DMS79 (cell line): ENCODE data around the gene S100G.
"Not testable (repeated sequence)": the region's sequence is repeated elsewhere in the genome, so short reads cannot be mapped to it uniquely, and the experiment has no call there.

Experiments used
- DNase-seq: peaks from one replicate; lab custom pipeline; 2025; lab: John Stamatoyannopoulos, UW

S100G gene, protein sequence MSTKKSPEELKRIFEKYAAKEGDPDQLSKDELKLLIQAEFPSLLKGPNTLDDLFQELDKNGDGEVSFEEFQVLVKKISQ

DNA sequence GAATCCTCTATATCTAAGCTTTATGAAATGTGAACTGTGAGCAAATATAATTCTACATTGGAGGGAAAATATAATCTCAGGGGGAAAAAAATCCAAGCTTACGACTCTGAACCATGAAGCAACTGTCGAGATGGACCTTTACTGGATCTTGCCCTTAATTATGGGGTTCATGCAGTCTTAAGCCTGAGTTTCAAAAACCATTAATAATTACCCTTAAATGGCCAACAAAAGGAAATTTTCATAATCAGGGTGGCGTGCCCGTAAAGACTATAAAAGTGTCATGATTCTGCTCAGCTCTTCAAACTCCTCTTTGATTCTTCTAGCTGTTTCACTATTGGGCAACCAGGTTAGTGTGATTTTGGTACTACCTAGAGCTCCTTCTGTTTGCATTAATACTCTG is at the start of gene S100G:
Gene S100G, plus strand, starts transcription at position 301 of the 400 bp plus-strand sequence. CDS start 849 bp downstream, outside the sequence.
- no peak for DNase-seq

DNA sequence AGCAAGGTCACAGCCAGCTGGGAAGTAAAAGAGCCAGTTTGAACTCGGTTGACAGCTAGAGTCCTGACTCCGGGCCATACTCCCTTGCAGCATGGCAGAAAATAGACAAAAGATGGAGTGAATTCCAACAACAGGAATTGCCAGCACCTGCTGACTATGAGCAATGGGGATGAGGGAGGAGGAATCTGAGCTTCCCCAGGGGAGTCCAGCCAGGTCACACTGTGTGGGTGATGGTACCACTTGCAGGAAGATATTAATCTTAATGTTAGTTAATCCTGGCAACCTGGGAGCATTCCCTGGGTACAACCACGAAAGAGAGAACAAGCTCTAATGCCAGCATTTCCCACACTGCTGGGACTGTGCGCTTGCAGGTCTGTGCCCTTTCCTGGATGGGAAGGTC is 48.1 kb upstream of the S100G start:
- DNase-seq = no peak

DNA sequence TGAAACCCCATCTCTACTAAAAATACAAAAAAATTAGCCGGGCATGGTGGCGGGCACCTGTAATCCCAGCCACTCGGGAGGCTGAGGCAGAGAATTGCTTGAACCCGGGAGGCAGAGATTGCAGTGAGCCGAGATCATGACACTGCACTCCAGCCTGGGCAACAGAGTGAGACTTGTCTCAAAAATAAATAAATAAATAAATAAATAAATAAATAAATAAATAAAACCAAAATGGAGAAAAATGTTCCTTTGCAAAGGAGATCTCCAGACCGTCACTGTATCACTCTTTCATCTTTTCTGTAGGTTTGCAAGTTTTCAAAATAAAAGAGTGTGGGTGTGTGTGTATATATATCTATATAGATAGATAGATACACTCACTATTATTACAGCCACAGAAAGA is 46.7 kb upstream of the S100G start:
- not testable (repeated sequence) for DNase-seq

DNA sequence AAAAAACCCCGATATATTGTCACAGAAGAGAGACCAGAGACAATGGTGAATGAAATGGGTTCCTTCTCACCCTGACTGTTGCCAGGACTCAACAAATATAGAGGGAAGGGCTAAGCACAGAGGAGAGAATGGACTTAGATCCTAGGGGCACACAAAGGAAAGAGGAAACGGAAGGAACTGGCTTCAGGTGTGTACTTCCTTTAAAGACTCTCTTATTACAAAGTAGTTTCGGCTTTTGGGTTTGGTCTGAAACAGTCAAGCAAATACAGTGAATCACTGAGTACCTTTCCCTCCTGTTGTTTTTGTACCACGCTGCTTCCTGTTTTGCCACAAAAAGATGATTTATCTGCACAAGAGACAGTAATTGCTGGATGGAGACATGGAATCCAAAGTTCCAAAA is 46.1 kb upstream of the S100G start:
- no peak for DNase-seq

DNA sequence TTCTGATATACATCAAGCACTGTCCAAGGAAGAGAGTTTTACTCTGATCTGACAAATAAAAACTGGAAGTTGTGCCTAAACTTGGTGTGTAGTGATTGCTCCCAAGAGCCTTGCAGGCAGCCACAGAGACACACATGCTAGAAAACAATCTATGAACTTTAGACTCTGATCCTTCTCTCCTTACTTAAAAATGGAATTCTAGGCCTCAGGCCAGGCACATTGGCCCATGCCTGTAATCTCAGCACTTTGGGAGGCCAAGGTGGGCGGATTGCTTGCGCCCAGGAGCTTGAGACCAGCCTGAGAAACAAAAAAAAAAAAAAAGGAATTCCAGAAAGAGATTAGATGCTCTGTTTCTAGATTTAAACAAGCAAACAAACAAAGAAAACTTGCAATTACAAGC is 45.6 kb upstream of the S100G start:
- no peak for DNase-seq

DNA sequence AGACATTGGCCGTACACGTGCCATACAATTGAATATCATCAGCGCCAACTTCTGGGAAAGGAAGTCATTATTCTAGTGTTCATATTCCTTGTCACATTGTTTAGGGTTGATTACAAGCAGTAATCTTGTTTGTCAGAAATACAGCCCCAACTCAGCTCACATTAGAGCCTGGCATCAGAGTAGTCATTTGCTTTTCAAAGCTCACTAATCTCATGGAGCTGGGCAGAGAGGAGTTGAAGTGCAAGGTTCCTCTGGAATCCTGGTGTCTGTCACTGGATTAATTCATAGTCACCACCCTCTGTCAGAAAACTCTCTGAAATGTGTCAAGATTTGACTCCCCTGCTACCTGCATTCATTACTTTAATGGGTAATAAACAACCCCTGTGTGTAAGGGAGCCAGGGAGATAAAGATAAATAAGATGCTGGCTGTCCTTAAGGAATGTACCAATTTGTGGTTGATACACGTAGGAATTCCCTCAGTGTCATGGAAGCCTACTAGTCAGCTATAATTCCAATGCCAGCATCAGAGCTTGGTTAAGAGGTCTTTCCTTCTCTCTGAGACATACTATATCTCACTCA is 43.7 kb upstream of the S100G start:
- no peak for DNase-seq

DNA sequence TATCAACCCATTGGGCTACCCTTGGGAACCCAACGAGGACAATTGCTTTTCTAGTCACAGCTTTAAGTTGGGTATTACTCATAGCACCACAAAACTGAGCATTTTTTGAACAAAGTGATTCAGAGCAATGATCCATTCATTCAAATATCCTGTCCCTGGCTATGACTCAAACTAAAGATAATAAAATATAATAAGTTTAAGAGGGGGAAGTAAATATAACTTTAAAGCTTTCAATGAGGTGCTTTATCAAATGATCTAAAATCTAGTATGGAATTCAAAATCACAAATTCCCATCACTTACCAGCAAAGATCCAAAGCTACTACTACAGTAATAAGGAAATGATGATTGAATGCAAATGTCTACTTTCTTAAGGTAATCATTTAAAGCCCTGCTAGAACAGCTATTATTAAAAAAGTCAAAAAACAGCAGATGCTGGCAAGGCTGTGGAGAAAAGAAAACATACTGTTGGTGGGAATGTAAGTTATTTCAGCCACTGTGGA is 39.8 kb upstream of the S100G start:
- DNase-seq = no peak

DNA sequence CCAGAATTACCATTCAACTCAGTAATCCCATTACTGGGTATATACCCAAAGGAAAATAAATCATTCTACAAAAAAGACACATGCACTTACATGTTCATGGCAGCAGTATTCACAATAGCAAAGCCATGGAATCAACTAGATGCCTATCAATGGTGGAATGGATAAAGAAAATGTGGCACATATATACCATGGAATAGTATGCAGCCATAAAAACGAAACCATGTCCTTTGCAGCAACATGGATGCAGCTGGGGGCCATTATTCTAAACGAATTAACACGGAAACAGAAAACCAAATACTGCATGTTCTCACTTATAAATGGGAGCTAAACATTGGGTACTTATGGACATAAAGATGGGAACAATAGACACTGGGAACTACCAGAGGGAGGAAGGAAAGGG is 39.3 kb upstream of the S100G start:
- DNase-seq = not testable (repeated sequence)

DNA sequence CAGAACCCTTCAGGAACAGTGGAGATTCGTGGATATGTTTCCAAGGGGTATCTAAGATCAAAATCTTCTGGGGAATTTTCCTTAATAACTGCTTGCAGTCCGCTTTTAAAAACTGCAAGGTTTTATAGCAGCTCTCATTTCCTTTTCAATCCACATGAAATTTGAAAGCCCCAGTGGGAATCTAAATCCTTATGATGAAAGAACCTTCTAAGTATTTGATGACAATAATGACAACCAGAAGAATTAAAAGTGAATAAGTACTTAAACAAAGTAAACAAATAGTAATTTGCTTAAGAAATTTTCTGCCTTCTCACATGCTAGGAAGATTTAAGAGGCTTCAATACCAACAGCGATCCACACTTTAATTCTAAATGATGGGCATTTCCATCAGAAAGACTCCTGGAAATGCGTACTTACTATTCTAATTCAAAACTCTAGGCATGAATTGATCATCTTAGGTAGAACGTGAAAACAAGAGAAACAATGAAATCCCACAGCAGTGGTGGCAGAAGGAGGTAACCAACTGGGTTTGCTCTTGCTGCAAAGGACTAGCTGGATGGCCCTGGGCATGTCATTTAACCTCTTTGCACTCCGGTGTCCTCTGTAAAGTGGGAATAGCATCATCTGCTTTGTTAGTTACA is 37.6 kb upstream of the S100G start:
- DNase-seq = no peak

DNA sequence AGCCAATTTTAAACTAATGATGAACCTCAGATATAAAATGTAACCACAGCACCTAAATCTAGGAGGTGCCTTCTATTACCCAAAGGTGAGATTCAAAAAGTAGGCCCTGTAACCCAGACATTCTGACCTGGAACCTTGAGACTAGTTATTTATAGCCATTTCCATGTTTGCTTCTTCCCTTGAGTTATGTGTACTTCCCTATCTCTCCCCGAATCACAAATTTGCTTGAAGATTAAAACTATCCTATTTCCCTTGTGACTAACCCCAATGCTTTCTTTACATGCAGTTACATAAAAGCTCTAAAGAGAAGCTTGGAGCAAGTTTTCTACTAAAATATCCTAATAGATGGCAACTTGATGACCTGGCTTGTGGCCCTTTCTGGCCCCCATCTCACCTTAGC is 32.6 kb upstream of the S100G start:
- DNase-seq = no peak

DNA sequence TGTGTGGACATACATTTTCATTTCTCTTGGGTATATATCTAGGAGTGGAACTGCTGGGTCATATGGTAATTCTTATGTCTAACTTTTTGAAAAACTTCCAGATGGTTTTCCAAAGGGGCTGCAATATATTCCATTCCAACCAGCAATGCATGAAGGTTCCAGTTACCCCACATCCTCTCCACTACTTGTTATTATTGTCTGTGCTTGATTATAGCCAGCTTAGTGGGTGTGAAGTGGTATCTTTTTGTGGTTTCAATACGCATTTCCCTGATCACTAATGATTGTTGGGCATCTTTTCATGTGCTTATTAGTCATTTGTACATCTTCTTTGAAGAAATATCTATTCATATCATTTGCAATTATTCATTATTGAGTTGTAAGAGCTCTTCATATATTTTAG is 31.5 kb upstream of the S100G start:
- DNase-seq = no peak

DNA sequence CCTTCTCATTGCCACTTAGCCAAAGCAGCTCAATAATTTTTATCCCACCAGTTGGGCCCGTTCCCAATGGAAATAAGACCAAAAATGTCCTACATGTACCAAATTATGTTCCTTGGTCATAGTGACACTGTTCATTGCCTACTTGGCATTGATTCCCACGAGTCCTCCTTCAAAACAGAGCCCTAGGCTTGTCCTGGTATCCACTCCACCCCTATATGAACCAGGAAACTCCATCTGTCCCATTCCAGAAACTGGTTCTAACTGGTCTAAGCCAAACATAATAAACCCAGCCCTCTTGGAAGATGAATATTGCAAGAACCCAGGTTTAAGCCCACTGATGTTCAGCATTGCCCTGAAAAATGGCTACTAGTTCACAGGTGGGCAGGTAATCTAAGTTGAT is 30.9 kb upstream of the S100G start:
- no peak for DNase-seq

DNA sequence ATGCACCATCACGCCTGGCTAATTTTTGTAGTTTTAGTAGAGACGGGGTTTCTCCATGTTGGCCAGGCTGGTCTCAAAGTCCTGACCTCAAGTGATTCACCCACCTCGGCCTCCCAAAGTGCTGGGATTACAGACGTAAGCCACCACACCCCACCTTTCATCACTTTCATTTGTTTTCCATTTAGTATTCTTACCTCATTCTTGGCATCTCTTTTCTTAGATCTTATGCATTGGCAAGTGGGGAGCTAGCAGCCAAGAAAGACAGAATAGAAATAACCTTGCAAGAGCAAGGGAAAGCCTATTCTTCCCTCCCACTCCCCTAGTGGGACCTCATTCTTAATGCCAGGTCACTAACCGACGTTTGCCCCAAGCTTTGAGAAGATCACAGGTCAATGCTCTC is 21.4 kb upstream of the S100G start:
- not testable (repeated sequence) for DNase-seq

DNA sequence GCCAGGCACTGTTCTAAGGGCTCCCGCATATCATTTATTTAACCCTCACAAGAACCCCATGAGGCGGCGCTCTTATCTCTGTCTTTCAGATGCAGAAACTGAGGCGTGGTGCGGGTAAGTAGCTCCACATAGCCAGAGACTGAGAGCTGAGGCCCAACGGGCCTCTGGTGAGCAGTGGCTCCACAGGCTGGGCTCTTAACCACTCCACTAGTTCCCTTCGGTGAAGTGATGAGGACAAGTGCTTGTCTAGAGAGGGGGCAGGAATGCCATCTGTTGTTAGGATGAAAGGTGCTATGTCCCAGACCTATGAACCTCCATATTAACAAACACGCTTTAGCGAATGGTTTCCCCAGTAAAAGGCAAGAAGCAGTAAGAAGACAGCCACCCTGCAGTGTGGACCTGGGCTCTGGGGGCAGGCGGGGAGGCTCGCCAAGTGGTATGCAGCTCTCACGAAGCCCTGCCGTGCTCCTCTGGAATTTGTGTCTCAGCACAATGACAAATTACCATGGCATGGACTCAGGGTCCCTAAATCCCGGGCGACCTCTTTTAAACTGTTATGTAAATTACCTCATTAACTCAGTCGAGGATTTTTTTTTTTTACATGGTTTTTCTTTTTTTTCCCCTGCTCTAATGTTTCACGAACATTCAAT is 20.9 kb upstream of the S100G start:
- DNase-seq = no peak

DNA sequence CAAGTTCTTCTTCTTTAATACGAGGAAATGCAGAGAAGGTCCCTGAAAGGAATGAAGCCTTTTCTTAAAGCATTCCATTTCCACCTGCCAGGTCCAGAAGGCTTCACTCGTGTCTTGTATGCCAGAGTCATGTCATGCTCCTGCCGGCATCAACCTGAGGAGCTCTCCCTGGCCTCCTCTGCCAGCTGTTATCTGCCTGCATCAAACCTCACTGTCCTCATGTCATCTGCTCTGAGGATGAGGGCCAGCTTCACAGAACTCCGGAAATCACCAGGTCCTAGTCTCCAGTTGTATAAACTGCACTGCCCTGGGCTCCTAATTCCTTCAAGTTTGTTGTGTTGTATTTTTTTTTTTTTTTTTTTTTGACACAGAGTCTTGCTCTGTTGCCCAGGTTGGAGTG is 20.0 kb upstream of the S100G start:
- no peak for DNase-seq

DNA sequence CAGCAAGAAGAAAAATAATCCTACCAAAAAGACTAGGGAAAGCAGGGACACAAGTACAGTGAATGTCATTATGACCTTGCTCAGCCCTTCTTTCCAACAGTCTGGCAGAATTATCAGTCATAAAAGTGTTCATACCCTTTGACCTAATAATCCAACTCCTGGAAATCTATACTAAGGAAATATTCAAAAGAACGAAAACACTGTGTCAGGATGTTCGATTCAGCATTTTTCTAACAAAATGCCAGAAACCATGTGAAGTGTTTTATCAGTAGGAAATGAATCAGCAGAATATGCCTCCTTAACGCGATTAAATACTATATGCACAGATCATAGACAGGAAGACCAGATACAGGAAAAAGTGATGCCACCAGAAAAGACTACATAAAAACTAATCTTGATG is 16.2 kb upstream of the S100G start:
- no peak for DNase-seq

DNA sequence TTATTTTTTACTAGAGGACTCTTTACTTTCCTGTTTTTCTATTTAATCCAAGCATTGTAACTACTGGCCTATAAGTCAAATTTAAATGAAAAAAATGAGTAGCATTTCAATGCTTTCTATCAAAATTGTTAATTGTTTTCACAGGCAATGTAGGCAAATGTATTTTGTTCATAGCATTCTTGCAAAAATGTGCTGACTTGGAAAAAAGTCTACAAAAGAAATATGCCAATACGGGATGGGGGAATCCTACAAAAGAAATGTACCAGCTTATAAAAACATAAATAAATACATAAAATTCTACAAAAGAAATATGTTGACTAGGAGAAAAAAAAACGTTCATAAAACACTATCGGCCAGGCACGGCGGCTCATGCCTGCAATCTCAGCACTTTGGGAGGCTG is 14.9 kb upstream of the S100G start:
- DNase-seq = no peak

DNA sequence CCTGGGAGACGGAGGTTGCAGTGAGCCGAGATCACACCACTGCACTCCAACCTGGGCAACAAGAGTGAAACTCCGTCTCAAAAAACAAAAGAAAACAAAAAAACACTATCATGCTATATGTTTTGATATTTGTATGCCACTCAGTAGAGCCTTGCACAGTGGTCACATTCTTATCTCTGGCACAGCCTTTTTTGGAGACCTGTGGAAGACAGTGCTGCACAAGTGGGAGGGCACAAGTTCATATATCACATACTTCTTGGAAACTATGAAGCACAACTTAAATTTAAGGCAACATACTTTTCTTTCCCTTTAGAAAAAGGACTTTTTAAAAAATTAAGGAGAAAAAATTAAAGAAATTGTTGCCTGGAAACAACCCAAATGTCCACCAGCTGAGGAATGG is 14.4 kb upstream of the S100G start:
- DNase-seq = no peak

DNA sequence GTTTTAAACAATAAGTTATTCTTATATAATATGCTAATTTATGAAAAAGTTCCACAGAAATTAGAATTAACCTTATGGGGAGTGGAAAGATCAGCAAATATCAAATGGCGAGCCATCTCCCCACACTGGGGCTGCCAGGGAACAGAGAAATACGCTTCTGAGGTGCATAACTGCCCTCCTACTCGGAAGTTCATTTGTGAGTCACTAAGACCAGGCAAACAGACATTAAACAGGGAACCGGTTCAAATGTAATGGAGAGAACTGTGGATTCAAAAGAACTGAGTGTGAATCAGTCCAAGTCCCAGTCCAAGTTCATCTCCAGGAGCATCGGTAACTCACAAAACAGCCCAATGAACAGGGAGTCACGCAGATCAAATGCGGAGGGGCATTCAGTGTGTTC is 11.4 kb upstream of the S100G start:
- DNase-seq = no peak

DNA sequence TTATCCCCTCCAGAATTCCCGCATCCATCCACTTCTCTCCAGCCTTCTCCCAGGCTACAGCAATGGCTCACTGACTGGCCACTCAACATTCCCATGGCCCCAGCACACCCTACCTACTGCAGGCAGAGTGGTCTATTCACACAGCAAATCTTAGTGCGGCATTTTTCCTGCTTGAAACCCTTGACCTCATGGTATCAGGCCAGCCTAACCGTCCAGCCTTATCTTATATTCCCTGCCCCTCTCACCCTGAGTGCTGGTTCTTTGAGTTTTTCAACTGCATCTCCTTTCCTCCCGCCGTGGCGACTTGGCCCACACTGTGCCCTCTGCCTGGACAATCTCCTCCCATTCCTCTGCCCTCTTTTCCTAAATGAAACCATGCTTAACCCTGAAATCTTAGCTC is 10.0 kb upstream of the S100G start:
- DNase-seq = no peak

DNA sequence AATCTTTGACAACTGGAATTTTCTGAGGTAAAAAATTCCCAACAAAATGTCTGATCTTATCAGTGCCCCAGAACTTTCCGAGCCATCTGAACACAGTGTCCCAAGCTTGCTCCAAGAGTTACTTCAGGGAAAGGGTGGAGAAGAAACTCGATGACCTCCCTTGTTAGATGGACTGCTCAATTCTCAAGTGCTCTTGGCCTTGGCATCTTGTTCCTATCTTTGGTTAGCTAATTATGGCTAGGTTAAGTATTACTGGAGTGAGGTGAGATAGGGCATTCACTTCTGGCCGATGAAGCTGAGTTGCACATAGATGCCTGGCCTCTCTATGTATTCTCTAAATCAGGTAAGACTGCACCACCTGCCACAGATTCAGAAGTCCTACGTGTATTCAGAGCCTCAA is 9.1 kb upstream of the S100G start:
- no peak for DNase-seq

DNA sequence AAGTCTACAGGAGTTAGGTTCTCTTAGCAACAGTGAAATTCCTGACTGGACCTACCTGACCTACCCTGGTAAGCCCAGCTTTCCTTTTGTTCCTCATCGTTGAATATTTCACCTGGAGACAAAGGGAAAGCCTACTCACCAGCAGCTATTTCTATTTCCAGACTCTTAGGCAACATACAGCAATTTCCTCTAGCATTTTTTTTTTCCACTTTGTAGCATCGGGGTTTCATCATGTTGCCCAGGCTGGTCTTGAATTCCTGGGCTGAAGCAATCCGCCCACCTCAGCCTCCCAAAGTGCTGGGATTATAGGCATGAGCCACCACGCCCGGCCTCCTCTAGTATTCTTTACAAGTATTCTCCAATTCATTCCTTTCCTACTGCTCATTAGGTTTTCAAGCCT is 6.8 kb upstream of the S100G start:
- DNase-seq = no peak

DNA sequence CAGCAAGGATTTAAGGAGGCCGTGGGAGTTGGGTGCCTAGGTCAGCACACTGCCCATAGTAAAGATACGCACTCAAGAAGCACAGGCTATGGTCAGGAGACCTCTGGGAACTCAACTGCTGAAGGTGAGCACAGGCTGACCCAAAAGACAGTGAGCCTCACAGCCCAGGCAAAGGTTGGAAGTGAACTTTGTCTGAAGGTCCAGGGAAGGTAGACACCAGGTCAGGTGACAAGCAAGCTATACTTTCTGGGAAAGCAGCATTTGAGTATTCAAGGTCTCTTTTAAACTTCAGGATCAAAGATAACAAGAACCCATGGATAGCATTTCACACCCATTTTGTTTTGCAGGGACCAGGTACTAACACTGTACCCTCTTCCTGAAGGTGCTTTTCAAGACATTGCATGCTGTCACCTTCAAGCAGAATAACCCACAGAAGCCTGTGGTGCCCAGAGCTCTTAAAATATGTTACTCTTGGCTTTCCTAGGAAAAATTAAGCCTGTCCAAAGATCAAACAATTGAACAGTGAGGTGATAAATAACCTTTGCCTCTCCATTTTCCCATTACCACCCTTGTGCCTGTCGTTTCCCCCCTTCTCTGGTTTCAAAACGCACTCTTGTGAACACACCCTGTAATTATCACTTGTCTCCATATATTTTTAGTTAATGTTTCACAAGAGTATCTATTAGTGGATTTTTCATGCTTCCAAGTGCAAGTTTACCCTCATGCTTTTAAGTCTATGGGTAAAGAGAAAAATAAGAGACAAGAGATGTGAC is 3.4 kb upstream of the S100G start:
- DNase-seq = no peak
